GM19395 (cell line): ENCODE results near the gene FAAH.
A peak's percentile ranks its signal among the peaks of the same experiment; 100 is the strongest.
"Not testable (repeated sequence)": the region's sequence is repeated elsewhere in the genome, so short reads cannot be mapped to it uniquely, and the experiment has no call there.

Experiments
- ATAC-seq: cut with Tn5 transposase; IDR thresholded peaks from one replicate; pipeline ENCODE4 v1.9.1; 2021; ENCODE audit warnings: mild to moderate bottlenecking, moderate library complexity; ENCODE audit not compliant: unreplicated experiment

Gene FAAH

DNA sequence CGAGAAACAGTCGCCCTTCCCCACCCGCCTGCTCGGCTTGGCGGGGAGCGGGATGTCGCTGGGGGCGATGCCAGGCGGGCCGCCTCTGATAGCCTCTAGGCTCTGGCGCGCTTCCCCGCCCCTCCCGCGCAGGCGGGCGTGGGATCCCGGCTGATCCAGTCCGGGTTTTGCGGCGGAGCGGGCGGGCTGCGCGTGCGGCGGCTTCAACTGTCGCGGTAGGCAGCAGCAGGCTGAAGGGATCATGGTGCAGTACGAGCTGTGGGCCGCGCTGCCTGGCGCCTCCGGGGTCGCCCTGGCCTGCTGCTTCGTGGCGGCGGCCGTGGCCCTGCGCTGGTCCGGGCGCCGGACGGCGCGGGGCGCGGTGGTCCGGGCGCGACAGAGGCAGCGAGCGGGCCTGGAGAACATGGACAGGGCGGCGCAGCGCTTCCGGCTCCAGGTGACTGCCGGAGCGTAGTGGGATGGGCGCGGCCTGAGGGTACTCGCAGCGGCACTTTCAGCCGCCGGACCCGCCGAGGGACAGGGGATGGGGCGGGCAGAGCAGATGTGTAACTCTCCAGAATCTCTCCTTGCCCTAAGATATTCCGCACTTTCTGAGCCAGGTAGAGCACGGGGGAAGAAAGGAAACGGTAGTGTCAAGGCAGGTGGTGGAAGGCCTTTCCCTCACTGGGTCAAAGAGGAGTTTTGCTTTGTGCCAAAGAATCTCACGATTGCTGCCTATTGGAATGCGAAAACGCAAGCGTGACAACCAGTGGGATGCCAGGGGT, at the start of gene FAAH:
Gene FAAH, plus strand, starts transcription at position 210 of the 764 bp plus-strand sequence. Its CDS starts 32 bp downstream, at position 242.
- ATAC-seq: no peak

DNA sequence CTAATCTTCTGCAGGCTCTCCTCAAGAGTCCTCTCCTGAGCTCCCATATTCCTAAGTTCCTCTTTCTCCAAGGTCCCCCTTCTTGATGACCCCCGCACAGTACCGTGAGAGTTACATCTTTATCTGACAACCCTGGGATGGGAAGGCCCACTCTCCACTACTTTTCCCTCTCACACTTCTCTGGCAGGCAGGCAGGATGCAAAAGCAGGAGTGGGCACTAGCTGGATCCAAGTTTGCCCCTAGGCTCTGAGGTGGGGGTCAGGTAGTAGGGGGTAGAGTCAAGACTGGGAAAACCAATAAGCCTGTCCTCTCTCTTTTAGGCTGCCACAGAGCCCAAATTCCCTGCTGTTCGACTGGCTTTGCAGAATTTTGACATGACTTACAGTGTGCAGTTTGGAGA, 49.6 kb upstream of the FAAH start:
- ATAC-seq: no peak

DNA sequence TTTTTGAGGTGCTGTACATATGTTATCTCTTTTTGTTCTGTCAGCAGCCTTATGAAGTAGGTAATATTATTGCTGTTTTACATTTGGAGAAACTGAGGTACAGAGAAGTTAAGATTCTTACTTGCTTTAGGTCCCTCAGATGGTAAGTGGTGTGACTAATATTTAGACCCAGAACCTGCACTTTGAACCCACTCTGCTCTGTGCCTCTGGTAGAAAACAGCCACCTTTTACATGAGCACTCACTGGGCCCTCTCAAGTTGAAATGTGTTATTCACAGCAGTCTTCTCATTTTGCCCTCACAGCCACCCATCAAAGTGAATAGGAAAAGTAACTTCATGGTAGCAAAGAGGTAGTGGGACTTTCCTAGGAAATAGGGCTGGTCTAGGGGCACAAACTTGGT, 48.8 kb upstream of the FAAH start:
- no peak for ATAC-seq

DNA sequence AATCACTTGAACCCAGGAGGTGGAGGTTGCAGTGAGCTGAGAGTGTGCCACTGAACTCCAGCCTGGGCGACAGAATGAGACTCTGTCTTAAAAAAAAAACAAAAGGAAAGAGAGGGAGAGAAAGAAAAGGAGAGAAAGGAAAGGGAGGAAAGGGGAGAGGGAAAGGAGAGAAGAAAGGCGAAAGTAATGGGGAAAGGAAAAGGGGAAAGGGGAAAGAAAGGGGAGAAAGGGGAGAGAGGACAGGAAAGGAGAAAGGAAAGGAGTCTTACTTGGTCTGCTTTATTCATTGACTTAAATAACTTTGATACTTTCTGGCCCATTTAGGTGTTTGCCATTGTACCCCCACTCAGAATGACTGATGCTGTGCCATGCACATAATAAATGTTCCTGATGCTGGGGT, 41.8 kb upstream of the FAAH start:
- ATAC-seq: no peak

DNA sequence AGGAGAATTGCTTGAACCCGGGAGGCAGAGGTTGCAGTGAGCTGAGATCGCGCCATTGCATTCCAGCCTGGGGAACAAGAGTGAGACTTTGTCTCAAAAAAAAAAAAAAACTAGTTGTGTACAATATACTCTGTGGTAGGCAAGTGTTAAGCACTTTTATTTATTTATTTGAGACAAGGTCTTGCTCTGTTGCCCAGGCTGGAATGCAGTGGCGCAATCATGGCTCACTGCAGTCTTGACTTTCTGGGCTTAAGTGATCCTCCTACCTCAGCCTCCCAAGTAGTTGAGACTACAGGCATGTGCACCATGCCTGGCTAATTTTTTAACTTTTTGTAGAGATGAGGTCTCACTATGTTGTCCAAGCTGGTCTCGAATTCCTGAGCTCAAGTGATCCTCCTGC, 38.2 kb upstream of the FAAH start:
- ATAC-seq: not testable (repeated sequence)

DNA sequence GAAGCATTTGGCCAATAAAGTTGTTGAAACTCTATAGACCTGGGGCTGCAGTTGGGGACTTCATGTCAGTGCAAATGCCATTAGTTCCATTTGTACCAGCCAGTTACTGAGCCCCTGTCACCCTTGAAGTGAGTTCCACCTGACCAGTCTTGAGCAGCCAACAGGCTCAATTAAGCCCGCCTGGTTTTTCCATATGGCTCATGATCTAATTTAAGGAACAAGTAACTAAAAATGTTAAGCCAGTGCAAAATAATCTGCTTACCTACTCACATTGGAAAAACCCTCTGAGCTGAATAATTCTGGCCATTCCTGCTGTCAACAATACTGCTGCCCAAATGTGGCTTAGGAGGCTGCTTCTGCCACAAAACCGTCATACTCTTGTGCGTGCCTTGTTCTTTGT, 32.0 kb upstream of the FAAH start:
- no peak for ATAC-seq

DNA sequence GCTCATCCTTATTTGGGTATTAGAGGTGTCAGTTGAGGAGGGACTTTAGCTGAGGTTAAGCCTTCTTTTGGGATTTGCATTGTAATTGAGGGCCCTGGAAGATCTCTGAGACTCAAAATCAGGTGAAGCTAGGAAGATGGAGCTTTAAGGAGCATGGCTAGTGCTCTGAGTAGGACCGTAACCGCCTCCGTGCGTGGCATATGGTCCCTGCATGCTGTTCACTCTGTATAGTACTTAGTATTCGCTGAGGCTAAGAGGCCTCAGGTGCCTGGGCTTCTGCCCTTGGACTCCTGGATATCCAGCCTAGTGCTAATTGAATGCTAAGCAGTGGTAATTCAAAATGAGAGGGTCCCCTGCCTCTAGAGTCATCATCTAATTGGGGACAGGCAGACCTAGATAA, 31.0 kb upstream of the FAAH start:
- ATAC-seq: no peak

DNA sequence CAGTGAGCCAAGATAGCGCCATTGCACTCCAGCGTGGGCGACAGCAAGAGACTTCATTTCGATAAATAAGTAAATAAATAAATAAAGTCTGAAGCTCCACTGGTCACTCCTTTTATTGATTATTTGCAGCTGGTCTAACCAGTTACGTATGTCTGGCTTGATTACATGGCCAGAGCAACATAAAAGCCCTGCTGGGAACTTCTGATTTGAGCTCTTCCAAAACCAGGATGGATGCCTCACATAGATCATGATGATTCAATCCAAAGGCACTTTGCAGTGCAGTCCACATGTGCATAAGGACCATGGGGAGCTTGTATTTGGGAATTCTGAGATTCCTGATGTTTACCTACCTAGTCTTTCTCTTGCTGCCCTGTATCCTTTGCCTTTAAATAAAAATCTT, 29.5 kb upstream of the FAAH start:
- ATAC-seq: no peak

DNA sequence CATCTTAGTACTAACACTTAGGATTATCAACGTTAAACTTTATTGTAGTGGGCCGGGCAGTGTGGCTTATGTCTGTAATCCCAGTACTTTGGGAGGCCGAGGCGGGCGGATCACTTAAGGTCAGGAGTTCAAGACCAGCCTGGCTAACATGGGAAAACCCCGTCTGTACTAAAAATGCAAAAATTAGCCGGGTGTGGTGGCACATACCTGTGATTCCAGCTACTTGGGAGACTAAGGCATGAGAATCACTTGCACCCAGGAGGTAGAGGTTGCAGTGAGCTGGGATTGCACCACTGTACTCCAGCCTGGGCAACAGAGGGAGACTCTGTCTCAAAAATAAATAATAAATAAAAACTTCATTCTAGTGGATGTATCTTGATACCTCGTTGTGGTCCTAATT, 28.3 kb upstream of the FAAH start:
- not testable (repeated sequence) for ATAC-seq

DNA sequence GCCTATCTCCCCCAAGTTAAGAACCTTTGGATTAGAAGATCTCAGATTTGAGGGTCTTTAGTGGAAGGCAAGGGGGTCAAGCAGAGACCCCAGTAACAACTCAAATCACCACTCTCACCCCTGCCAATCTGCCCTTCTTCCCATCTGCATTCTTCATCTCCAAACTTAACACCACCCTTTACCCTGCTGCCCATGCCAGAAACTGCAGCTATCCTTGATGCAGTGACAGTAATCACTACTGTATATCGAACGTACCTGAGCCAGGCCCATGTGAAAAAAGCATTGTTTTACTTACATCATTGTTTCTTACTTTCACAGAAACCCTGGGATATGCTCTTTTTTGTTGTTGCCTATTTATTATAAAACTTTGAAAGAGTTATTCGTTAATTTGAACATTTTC, 27.0 kb upstream of the FAAH start:
- ATAC-seq: no peak

DNA sequence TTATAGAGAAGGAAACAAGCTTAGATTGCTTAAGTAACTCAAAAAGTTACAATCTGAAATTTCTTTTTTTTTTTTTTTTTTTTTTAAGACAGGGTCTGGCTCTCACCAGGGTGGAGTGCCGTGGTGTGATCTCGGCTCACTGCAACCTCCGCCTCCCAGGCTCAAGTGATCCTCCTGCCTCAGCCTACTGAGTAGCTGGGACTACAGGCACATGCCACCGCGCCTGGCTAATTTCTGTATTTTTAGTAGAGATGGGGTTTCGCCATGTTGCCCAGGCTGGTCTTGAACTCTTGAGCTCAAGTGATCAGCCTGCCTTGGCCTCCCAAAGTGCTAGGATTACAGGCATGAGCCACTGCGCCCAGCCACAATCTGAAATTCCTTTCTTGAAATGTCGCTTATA, 26.4 kb upstream of the FAAH start:
- ATAC-seq: not testable (repeated sequence)

DNA sequence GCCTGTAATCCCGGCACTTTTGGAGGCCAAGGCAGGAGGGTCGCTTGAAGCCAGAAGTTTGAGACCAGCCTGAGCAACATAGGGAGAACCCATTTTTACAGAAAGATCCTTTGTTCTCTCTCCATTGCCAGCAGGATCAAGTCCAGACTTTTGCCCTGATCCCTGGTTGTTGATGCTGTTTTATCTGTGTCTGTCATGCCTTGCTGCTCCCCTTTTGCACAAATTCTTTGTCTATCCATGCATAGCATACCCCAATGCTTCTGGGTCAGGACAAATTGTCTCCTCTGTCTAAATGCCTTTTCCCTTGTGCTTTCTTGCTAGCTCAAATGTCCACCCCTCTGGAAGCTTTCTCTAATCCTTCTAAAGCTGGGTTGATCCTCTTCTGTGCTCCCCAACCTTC, 25.3 kb upstream of the FAAH start:
- ATAC-seq: no peak

DNA sequence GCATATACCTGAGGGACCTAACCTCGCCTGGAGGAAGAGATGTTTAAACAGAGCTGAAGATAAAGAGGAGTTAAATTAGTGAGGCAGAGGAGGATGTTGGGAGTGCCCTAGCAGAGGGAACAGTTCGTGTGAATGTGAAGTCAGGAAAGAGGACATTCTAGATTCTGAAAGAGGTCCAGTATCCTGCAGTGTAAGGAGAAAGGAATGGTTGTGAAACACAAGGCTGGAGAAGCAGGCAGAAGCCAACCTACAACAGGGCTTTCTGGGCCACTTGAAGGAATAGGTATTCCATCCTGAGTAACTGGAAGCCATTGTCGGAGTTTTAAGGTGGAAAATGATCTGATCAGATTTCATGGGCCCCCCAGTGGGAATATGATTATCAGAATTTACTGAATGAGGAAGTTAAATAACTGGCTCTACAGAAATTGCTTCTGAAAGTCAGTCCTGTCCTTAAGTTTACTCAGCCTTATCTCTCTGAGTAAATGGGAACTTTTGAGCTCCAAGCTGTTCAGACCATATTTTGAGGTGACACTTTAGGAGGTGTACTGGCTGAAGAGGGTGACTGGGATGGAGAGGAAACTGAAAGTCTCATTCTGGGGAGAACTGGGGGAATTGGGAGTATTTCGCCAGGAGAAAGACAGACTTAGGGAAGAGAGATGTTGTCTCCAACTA, 24.4 kb upstream of the FAAH start:
- no peak for ATAC-seq

DNA sequence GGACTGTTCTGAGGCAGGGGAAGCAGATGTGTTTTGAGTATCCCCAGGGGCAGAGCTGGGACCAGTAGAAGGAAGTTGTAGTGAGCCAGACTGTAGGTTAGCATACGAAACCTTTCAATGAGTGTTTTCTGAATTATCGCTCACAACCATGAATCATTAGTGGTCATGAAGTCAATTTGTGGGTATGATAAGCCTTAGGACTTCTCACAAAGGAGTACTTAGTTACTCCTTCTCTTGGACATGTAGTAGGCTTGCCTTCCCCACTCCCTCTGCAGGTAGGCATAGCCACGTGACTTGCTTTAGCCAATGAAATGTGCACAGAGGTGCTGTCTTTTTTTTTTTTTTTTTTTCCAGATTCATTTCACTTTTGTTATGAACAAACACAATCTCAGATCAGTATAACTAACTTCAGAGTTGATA, 23.9 kb upstream of the FAAH start:
- ATAC-seq: peak; percentile 71

DNA sequence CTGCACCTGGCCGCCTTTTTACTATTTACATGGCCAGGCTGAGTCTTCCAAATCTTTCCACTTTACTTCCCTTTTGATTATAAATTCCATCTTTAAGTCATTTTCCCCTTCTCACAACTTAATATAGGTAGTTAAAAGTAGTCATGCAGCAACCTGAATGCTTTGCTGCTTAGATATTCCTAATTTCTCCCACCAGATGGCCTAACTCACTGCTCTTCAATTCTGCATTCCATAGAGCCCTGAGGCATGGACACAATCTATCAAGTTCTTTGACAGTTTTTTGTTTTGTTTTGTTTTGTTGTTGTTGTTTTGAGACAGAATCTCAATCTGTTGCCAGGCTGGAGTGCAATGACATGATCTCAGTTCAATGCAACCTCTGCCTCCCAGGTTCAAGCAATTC, 21.7 kb upstream of the FAAH start:
- no peak for ATAC-seq

DNA sequence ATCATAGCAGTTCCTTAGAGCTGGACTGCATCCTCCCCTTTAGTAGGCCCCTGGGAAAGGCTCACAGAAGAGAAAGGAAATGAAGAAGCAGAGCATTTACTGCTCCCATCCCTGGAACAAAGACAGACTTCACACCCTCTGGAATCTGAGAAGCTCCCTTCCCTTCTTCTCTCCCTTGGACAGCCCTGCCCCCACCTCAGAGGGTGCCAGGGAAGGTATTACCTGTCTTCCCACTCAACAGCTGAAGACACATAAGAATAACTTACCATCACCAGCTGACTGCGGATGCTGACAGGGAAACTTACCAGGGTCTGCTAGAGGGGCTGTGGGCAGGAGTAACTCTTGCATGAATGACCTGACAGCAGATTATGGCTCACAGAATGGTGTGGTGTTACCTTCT, 14.1 kb upstream of the FAAH start:
- ATAC-seq: no peak

DNA sequence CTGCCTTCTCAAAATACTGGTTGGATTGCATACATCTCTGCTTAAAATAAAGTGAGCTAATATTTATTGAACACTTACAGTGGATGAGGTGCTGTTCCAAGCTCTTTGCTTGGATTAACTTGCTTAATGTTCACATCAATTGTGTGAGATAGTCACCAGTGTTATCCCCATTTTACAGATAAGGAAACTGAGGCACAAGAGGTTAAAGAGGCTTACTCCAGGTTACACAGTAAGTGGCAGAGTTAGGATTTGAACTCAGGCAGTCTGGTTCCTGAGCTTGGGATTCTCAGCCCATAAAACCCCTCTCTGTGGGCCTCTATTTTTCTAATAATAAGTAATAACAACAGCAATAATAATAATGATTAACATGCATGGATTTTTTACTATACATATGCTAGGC, 13.6 kb upstream of the FAAH start:
- no peak for ATAC-seq

DNA sequence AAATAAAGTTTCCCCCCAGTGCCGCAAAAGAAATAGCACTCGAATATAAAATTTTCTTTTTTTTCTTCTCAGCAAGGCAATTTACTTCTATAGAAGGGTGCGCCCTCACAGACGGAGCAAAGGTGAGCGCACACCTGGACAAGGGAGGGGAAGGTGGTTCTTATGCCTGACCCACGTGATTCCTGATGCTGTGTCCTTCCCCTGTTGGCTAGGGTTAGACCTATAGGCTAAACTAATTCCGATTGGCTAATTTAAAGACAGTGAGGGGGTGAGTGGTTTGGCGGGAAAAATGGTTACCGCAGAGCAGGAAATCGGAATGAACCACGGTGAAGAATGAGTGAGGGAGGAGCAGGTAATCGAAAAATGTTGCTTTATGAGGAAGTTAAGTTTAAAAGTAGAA, 607 bp upstream of the FAAH start:
- no peak for ATAC-seq

DNA sequence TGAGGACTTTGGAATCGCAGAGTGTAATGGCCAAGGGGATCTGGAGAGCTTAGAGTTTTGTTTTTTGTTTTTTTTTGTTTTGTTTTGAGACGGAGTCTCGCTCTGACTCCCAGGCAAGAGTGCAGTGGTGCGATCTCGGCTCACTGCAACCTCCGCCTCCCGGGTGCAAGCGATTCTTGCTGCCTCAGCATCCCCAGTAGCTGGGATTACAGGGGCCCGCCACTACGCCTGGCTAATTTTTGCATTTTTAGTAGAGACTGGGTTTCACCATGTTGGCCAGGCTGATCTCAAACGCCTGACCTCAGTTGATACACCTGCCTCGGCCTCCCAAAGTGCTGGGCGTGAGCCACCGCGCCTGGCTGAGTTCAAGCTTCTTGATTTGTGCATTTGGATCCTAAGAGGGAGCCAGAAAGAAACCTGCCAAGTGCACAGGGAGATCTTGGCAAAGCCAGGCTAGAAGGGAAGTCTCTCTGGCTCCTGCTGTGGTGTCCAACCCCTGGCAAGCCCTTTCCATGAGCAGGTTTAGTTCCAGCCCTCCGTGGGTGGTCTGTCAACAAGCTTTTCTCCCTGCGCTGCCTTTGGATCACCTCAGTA, 852 bp downstream of the FAAH start:
- ATAC-seq: no peak

DNA sequence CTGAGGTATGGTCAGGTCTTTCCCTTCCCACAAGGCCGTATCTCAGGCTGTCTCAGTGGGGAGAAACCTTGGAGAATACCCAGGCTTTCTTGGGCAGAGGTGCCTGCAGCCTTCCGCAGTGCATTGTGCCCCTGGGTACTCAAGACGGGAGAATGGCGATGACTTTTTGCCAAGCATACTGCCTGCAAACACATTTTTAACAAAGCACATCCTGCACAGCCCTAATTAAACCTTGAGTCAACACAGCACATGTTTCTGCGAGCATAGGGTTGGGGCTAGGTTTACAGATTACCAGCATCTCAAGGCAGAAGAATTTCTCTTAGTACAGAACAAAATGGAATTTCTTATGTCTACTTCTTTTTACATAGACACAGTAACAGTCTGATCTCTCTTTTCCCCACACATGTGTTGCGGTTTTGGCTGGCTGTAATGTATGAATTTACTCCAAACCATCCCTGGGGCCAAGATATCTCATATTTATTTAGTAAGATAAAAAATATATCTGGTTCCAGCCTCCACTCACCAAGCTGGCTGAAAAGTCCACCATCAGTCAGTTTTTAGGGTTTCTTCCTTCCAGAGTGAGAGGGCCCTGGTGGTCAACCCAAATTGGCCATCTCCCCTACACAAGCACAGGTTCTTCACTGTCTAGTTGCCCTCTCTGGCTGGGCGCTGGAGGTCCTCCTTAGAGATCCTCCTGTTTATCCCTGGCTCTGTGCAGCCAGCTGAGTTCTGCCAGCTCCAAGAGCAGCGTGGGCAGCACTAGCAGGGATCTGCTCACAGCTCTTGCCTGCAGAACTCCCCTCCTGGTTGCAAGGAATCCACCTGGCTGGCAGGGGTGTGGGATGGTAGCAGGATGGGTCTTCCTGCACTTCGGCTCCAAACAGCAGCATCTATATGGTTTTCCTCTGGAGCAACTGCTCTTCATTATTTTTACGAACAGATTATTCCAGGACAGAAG, 2.6 kb downstream of the FAAH start:
- no peak for ATAC-seq

DNA sequence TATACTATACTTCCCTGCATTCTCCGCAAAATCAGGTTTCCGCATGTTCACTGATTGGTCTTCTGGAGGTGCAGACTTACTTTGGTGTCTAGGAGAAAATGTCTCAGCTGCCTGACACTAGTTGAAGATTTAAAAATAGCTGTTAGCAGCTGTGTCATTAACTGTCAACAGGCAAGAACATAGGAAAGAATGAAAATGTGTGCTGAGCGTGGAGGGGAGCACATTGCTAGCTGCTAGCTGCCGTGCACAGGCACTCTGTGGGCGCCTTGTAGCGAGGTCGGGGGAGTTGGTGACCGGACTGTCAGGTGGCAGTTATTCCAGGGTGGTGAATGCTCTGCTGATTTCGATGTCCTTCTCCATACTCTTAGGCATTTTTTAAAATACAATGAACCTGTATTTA, 5.2 kb downstream of the FAAH start:
- ATAC-seq: no peak
